HTERT RPE-1 (cell line): ENCODE results near the gene ADGRA1.
"Not testable (repeated sequence)": the region's sequence is repeated elsewhere in the genome, so short reads cannot be mapped to it uniquely, and the experiment has no call there.

Source experiments
- in situ Hi-C: fragments of 300-500 bp; cut with MboI; formaldehyde crosslinking; loops from 4 replicates; pipeline ENCODE4 v1.14.3; 2020; ENCODE audit warnings: low sequenced_read_pairs

ADGRA1 gene

GRCh38 chr10:133175624-133176023 lies 87.9 kb downstream of the ADGRA1 start:
- in situ Hi-C loops, result not testable (repeated sequence)

GRCh38 chr10:133176546-133176945 lies 88.8 kb downstream of the ADGRA1 start:
- in situ Hi-C loops, result no loop called here

GRCh38 chr10:133177380-133178157 lies 89.8 kb downstream of the ADGRA1 start:
- in situ Hi-C loops, result no loop called here

GRCh38 chr10:133178357-133179127 lies 90.8 kb downstream of the ADGRA1 start:
- in situ Hi-C loops, result no loop called here

GRCh38 chr10:133179128-133179520 lies 91.4 kb downstream of the ADGRA1 start:
- in situ Hi-C loops, result no loop called here

GRCh38 chr10:133179651-133180050 lies 91.9 kb downstream of the ADGRA1 start:
- in situ Hi-C loops, result no loop called here

- in situ Hi-C loops, result no loop called here
Measured at GRCh38 chr10:133180192-133180964, 92.7 kb downstream of the ADGRA1 start.

GRCh38 chr10:133180965-133181639 lies 93.4 kb downstream of the ADGRA1 start:
- in situ Hi-C loops, result no loop called here
